Measurements from ENCODE around the gene FBP2. TPM values are rescaled to one million over a fixed set of nuclear protein-coding genes. Genes with fewer than 3 reads are reported as not detected.
"Not testable (repeated sequence)": the region's sequence is repeated elsewhere in the genome, so short reads cannot be mapped to it uniquely, and the experiment has no call there.

The FBP2 gene
- total RNA-seq, 2 donors from 2014 or later, result not detected

GRCh38 chr9:94603259-94604160 is 9.9 kb upstream of the FBP2 start:
- no peaks in the 10 kb centered on the region for H3K36me3 ChIP-seq
- H3K27me3 ChIP-seq, result no peaks in the 10 kb centered on the region
- no peaks in the 10 kb centered on the region for H3K9me3 ChIP-seq
- peak; percentile 70 for DNase-seq (ENCODE audit: low spot score)
- H3K27ac ChIP-seq, result no peak overlapping the region
- H3K4me3 ChIP-seq, result no peak overlapping the region
- no peaks in the 10 kb centered on the region for H3K4me1 ChIP-seq
- TF ChIP-seq CTCF (IDR thresholded peaks at IDR 0.05), result peak; percentile 36 to 65

GRCh38 chr9:94602666-94603065 is 9.0 kb upstream of the FBP2 start:
- H3K27ac ChIP-seq, result no peak overlapping the region
- no peak overlapping the region for H3K4me3 ChIP-seq
- no peaks in the 10 kb centered on the region for H3K36me3 ChIP-seq
- no peaks in the 10 kb centered on the region for H3K9me3 ChIP-seq
- TF ChIP-seq CTCF (IDR thresholded peaks at IDR 0.05), result no peak
- no peaks in the 10 kb centered on the region for H3K27me3 ChIP-seq
- no peaks in the 10 kb centered on the region for H3K4me1 ChIP-seq
- DNase-seq (ENCODE audit: low spot score), result no peak

GRCh38 chr9:94600715-94601114 is 7.1 kb upstream of the FBP2 start:
- Histone ChIP-seq H3K4me1 (no peaks in the 10 kb centered on the region), H3K27me3 (no peaks in the 10 kb centered on the region), H3K36me3 (no peaks in the 10 kb centered on the region), H3K4me3 (no peak overlapping the region), H3K27ac (no peak overlapping the region), H3K9me3 (no peaks in the 10 kb centered on the region)
- no peak for DNase-seq (ENCODE audit: low spot score)
- no peak for TF ChIP-seq CTCF (IDR thresholded peaks at IDR 0.05)

GRCh38 chr9:94600258-94600657 is 6.6 kb upstream of the FBP2 start:
- H3K4me3 ChIP-seq, result no peak overlapping the region
- no peak for TF ChIP-seq CTCF (IDR thresholded peaks at IDR 0.05)
- H3K9me3 ChIP-seq, result no peaks in the 10 kb centered on the region
- H3K4me1 ChIP-seq, result no peaks in the 10 kb centered on the region
- H3K27me3 ChIP-seq, result no peaks in the 10 kb centered on the region
- no peak overlapping the region for H3K27ac ChIP-seq
- DNase-seq (ENCODE audit: low spot score), result no peak
- H3K36me3 ChIP-seq, result no peaks in the 10 kb centered on the region

GRCh38 chr9:94599102-94599501 is 5.5 kb upstream of the FBP2 start:
- Histone ChIP-seq H3K36me3 (no peaks in the 10 kb centered on the region), H3K4me1 (no peaks in the 10 kb centered on the region), H3K4me3 (no peak overlapping the region), H3K27ac (no peak overlapping the region), H3K9me3 (no peaks in the 10 kb centered on the region), H3K27me3 (no peaks in the 10 kb centered on the region)
- DNase-seq (ENCODE audit: low spot score), result no peak
- no peak for TF ChIP-seq CTCF (IDR thresholded peaks at IDR 0.05)

GRCh38 chr9:94592683-94593082 is 941 bp downstream of the FBP2 start:
- not testable (repeated sequence) for H3K9me3 ChIP-seq; H3K27ac ChIP-seq; H3K4me1 ChIP-seq; DNase-seq (ENCODE audit: low spot score); H3K36me3 ChIP-seq; H3K27me3 ChIP-seq; H3K4me3 ChIP-seq
